Vagina (tissue), 2 donors: Measurements from ENCODE around the gene LPIN1.
A peak's percentile ranks its signal among the peaks of the same experiment; 100 is the strongest.

Source experiments
- CTCF ChIP-seq, 3 experiments: fragments of 450-650 bp in 2 of 3; fragments of 200-600 bp in 1 of 3; sonication (generic) in 1 of 3; IDR thresholded peaks; one replicate each; pipeline ENCODE4 v1.5.1; 2017 to 2019; ENCODE audit warnings: antibody characterized with exemption in 3 of 3, mild to moderate bottlenecking in 2 of 3, moderate library complexity in 2 of 3
- POLR2A ChIP-seq, 2 donors: fragments of 450-650 bp; IDR thresholded peaks; one replicate each; pipeline ENCODE4 v1.6.1; 2017; ENCODE audit warnings: antibody characterized with exemption in 2 of 2, mild to moderate bottlenecking in 2 of 2, moderate library complexity in 2 of 2
- POLR2AphosphoS5 ChIP-seq, 2 donors: sonication (generic); formaldehyde crosslinking; IDR thresholded peaks; one replicate each; pipeline ENCODE4 v1.9.0; 2017; ENCODE audit warnings: antibody characterized with exemption in 2 of 2, mild to moderate bottlenecking in 2 of 2, low read depth in 1 of 2; ENCODE audit not compliant: insufficient read depth in 1 of 2

GRCh38 chr2:11778923-11779757, 32.7 kb downstream of the LPIN1 start:
- TF ChIP-seq POLR2A (IDR thresholded peaks at IDR 0.05) (no peak), CTCF (IDR thresholded peaks at IDR 0.05) (peak; percentile 95 to 98 (median 95)), POLR2AphosphoS5 (IDR thresholded peaks at IDR 0.05; ENCODE audit: insufficient read depth in 1 of 2, low read depth in 1 of 2) (peak; percentile 26 to 33)
